OCI-LY3 (cell line): Measurements from ENCODE around the gene ZNF496.
"Not testable (repeated sequence)": the region's sequence is repeated elsewhere in the genome, so short reads cannot be mapped to it uniquely, and the experiment has no call there.

Experiments used
- H2AFZ ChIP-seq: fragments of 200-600, 300-600 bp; shearing (Covaris generic); 2 replicates; pipeline ENCODE4 v1.6.0; 2014; ENCODE audit warnings: antibody characterized with exemption, low read depth, low read length
- H3K27ac ChIP-seq: fragments of 200-600, 300-600 bp; sonication (generic); 2 replicates; pipeline ENCODE4 v1.5.1; 2014; ENCODE audit warnings: mild to moderate bottlenecking, low read length, moderate library complexity, mixed read lengths
- H3K27me3 ChIP-seq: fragments of 200-600, 300-600 bp; sonication (generic); 2 replicates; pipeline ENCODE4 v1.6.1; 2014; ENCODE audit warnings: low read depth, low read length, mixed read lengths
- H3K36me3 ChIP-seq: fragments of 200-600, 300-600 bp; sonication (generic); replicated peaks from 2 replicates; pipeline ENCODE3; 2014; ENCODE audit warnings: low read depth, low read length, mixed read lengths
- H3K4me1 ChIP-seq: fragments of 300-600, 200-600 bp; sonication (generic); 2 replicates; pipeline ENCODE4 v1.6.1; 2014; ENCODE audit warnings: low read length, mixed read lengths
- H3K4me2 ChIP-seq: fragments of 200-600, 300-600 bp; sonication (generic); 2 replicates; pipeline ENCODE4 v1.6.1; 2014; ENCODE audit warnings: low read length, mixed read lengths
- H3K4me3 ChIP-seq: fragments of 300-600, 200-600 bp; sonication (generic); 2 replicates; pipeline ENCODE4 v1.5.1; 2014; ENCODE audit warnings: antibody characterized with exemption, mild to moderate bottlenecking, low read length, moderate library complexity
- H3K79me2 ChIP-seq: fragments of 300-600, 200-600 bp; shearing (Covaris generic); 2 replicates; pipeline ENCODE4 v1.6.1; 2014; ENCODE audit warnings: mild to moderate bottlenecking, low read length, mixed read lengths
- H3K9ac ChIP-seq: fragments of 300-600, 200-600 bp; shearing (Covaris generic); 2 replicates; pipeline ENCODE4 v1.6.0; 2014; ENCODE audit warnings: mild to moderate bottlenecking, low read length, moderate library complexity
- H3K9me3 ChIP-seq: fragments of 200-600, 300-600 bp; shearing (Covaris generic); 2 replicates; pipeline ENCODE4 v1.6.1; 2014; ENCODE audit warnings: low read length, mixed read lengths; ENCODE audit not compliant: insufficient read depth
- H4K20me1 ChIP-seq: fragments of 200-600, 300-600 bp; sonication (generic); 2 replicates; pipeline ENCODE4 v1.6.1; 2016; ENCODE audit warnings: low read length, mixed read lengths; ENCODE audit not compliant: insufficient read depth
- EZH2phosphoT487 ChIP-seq: fragments of 200-600 bp; shearing (Covaris generic); IDR thresholded peaks from 2 replicates; pipeline ENCODE4 v1.6.1; 2018; ENCODE audit warnings: antibody characterized with exemption, mixed run types, low read depth
- TF ChIP-seq, protein P1 (sequence below): fragments of 200-600, 300-600 bp; sonication (generic); IDR thresholded peaks from 2 replicates; pipeline ENCODE4 v1.5.1; 2014; ENCODE audit warnings: antibody characterized with exemption, low read length, low read depth

The ZNF496 gene

DNA sequence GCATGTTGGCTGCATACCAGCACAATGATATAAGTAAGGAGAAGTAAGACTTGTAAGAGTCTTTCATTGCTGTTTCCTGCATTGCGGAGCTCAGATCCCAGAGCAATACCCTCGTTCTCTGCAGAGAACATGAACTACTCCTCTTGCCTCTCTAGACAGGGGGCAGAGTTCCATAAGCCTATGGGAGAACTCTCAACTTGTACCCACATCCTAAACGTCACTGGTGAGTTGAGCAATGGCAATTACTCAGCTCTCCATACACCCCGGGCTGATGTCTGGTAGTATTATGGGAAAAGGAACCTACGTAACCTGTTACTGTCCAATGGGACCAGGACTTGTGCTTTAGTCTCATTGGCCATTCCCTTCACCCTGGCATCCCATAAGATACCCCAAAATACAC is 27.3 kb upstream of the ZNF496 start:
- Histone ChIP-seq H3K9me3 (no peaks in the 10 kb centered on the region), H3K4me1 (peaks cover 44% of the 10 kb centered on the region), H2AFZ (no peak overlapping the region), H3K36me3 (no peaks in the 10 kb centered on the region), H3K4me2 (peak overlapping the region; percentile 71; the same call in 1 of the 2 replicates), H3K79me2 (no peaks in the 10 kb centered on the region), H3K9ac (no peak overlapping the region), H3K27ac (no peak overlapping the region), H3K27me3 (peaks cover 5% of the 10 kb centered on the region; the same call in 1 of the 2 replicates), H4K20me1 (no peaks in the 10 kb centered on the region), H3K4me3 (no peak overlapping the region)
- TF ChIP-seq, protein P1, sequence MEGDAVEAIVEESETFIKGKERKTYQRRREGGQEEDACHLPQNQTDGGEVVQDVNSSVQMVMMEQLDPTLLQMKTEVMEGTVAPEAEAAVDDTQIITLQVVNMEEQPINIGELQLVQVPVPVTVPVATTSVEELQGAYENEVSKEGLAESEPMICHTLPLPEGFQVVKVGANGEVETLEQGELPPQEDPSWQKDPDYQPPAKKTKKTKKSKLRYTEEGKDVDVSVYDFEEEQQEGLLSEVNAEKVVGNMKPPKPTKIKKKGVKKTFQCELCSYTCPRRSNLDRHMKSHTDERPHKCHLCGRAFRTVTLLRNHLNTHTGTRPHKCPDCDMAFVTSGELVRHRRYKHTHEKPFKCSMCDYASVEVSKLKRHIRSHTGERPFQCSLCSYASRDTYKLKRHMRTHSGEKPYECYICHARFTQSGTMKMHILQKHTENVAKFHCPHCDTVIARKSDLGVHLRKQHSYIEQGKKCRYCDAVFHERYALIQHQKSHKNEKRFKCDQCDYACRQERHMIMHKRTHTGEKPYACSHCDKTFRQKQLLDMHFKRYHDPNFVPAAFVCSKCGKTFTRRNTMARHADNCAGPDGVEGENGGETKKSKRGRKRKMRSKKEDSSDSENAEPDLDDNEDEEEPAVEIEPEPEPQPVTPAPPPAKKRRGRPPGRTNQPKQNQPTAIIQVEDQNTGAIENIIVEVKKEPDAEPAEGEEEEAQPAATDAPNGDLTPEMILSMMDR = no peak
- no peak for TF ChIP-seq EZH2phosphoT487

DNA sequence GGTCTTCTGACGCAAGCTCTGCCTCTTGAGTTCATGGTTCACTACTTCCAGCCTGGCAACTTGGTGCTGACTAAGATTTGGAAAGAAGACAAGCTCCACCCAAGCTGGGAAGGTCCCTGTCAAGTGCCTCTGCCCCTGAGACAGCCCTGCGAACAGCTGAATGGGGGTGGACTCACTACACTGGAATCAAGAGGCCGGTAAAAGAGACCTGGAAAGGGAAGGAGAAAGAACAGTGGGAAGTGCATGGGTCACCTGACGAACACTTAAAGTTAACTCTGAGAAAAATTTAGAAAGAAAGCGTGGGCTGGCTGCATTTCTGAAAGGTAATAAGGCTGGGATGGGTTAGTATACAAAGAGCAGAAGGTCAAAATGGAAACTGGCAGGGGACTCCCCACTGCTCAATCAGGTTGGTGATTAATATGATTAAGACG is 26.1 kb upstream of the ZNF496 start:
- Histone ChIP-seq H3K4me3 (peak overlapping the region; percentile 65), H3K9ac (peak overlapping the region; percentile 27), H3K4me2 (peak overlapping the region; percentile 71), H3K27me3 (peaks cover 5% of the 10 kb centered on the region; the same call in 1 of the 2 replicates), H4K20me1 (no peaks in the 10 kb centered on the region), H3K36me3 (no peaks in the 10 kb centered on the region), H2AFZ (no peak overlapping the region), H3K27ac (peak overlapping the region; percentile 51), H3K79me2 (no peaks in the 10 kb centered on the region), H3K4me1 (peaks cover 44% of the 10 kb centered on the region), H3K9me3 (no peaks in the 10 kb centered on the region)
- TF ChIP-seq EZH2phosphoT487 = no peak
- TF ChIP-seq, protein P1 = no peak

DNA sequence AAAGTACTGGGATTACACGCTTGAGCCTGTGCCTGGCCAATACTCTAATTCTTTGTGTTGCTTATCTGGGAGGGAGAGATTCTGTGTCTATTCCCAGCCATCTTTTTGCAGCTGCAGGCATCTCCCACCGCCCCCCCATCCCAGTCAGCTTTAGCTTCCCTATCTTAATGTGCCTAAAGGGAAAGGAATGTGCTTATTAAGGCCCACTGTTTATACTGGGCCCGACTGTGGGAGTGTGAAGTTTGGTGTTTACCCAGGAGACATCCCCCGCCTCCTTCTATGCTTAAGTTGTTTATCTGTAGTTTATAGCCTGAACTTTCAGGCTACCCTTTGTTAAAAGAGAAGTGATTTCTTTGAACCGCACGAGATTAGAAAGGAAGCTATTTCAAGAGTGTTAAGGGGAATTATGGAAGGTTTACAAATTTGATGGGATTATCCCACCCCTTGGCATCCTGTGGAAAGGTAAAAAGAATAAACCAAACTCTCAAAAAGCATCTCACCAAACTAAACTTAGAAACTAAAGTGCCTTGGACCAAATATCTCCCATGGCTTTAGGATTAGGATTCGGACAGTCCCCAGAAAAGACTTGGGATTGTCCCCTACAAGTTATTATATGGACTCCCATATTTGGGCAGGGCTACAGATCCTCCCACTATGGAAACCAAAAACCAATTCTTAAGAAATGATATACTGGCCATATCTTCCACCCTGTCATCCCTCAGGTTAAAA is 25.5 kb upstream of the ZNF496 start:
- H3K79me2 ChIP-seq = no peaks in the 10 kb centered on the region
- no peaks in the 10 kb centered on the region for H4K20me1 ChIP-seq
- peaks cover 5% of the 10 kb centered on the region; the same call in 1 of the 2 replicates for H3K27me3 ChIP-seq
- 0 out of 2 replicates have a peak overlapping the region, but pooled peaks have one; percentile 14 for H2AFZ ChIP-seq
- peak overlapping the region; percentile 71 for H3K4me2 ChIP-seq
- TF ChIP-seq EZH2phosphoT487 = no peak
- TF ChIP-seq, protein P1 = no peak
- H3K4me1 ChIP-seq = peaks cover 44% of the 10 kb centered on the region
- H3K9me3 ChIP-seq = no peaks in the 10 kb centered on the region
- H3K4me3 ChIP-seq = peak overlapping the region; percentile 65
- H3K36me3 ChIP-seq = no peaks in the 10 kb centered on the region
- H3K27ac ChIP-seq = peak overlapping the region; percentile 51
- H3K9ac ChIP-seq = peak overlapping the region; percentile 49

DNA sequence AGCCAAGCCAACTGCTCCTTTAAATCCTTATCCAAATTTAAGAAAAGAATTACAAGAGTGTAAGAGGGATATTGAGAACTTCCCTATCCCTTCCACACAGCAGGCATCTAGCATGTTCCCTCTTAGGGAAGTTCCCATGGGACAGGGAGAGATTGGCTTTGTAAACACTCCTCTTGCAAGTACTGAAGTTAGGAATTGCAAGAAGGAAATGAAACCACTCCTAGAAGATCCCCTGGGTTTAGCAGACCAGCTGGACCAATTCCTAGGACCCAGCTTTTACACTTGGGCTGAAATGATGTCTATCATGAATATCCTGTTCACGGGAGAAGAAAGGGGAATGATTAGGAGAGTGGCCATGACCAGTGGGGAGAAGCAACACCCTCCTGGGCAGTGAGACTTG is 23.5 kb upstream of the ZNF496 start:
- not testable (repeated sequence) for H3K9me3 ChIP-seq, H3K9ac ChIP-seq, H3K27me3 ChIP-seq, H3K27ac ChIP-seq, H4K20me1 ChIP-seq, H3K36me3 ChIP-seq, H3K79me2 ChIP-seq, H3K4me2 ChIP-seq, H3K4me3 ChIP-seq, H2AFZ ChIP-seq
- peaks cover 28% of the 10 kb centered on the region for H3K4me1 ChIP-seq
